HG03354 (cell line): Measurements from ENCODE around the gene FKTN.
"Not testable (repeated sequence)": the region's sequence is repeated elsewhere in the genome, so short reads cannot be mapped to it uniquely, and the experiment has no call there.

Experiments
- ATAC-seq: cut with Tn5 transposase; IDR thresholded peaks from one replicate; pipeline ENCODE4 v1.9.1; 2021; ENCODE audit warnings: mild to moderate bottlenecking; ENCODE audit not compliant: unreplicated experiment, poor library complexity, severe bottlenecking

The FKTN gene

DNA sequence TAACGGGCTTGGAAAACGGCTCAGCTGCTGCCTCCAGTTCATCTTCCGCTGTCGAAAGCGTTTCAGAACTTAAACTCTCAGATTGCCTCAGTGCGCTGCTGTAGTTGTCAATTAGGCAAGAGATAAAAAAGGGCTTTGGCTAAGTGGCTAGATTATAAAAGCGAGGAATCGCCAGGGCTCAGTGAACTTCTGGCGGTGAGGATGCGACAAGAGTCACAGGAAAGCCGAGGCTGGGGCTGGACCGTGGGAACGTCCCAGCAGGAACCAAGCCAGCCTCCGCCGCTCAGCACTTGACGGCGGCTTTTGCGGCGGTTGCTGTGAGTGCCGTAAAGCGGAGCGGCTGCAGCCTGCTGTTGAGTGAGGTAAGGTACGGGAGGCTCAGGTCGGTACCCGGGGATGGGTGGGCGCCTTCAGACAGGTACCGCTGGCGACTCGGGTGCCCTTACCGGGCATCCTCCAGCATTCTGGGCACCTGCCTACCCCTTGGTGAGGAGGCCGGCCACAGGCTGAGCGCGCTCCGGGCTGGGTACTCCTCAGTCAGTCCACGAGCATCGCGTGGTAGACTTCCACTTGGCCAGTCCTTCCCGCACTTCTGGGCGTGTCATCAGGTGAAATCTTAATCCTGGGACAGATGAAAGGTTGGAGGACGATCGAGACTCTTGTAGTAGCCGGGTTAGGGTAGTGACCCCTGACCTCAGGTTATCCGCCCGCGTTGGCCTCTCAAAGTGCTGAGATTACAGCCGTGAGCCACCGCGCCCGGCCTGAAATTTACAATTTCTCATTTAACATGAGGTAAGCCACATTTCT, at the start of gene FKTN:
Gene FKTN, plus strand, starts transcription at position 328 of the 807 bp plus-strand sequence. CDS start 16,902 bp downstream, outside the sequence.
- ATAC-seq = peak; percentile 96

DNA sequence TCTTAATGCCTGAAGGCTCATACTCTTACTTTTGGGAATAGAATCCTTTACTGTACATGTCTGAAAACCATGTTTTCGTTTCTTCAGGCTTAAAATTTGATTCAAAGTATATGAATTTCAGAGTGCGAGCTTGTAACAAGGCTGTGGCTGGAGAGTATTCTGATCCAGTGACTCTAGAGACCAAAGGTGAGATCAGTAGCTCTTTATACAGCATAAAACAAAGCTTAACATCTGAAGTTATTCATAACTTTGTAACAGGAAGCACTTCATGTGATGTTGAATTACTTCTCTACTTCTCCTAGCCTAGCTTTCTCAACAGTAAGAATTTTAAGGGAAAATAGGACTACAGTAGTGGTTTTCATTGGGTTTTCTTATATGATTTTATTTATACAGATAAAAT, 49.4 kb upstream of the FKTN start:
- ATAC-seq = no peak

DNA sequence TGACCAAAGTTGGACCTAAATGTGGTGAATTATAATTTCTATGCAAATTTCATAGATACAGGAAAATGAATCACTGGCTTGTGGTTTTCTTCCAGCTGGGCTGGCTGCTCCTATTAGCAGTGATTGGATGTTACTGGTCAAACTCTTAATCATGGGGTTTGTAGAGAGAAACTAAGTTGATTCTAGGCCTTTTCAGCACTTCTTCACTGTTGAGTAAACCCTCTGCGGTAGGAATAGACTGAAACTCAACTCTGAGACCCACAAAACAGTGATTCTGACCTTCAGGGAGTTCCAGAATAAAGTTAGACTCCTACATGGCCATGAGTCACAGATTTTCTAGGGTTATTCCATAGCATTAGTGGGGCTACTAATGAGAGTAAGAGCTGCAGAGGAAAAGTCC, 47.9 kb upstream of the FKTN start:
- ATAC-seq = peak; percentile 90

GRCh38 chr9:105511446-105511845, 46.5 kb upstream of the FKTN start:
- ATAC-seq = no peak

GRCh38 chr9:105515811-105516413, 42.0 kb upstream of the FKTN start:
- no peak for ATAC-seq

DNA sequence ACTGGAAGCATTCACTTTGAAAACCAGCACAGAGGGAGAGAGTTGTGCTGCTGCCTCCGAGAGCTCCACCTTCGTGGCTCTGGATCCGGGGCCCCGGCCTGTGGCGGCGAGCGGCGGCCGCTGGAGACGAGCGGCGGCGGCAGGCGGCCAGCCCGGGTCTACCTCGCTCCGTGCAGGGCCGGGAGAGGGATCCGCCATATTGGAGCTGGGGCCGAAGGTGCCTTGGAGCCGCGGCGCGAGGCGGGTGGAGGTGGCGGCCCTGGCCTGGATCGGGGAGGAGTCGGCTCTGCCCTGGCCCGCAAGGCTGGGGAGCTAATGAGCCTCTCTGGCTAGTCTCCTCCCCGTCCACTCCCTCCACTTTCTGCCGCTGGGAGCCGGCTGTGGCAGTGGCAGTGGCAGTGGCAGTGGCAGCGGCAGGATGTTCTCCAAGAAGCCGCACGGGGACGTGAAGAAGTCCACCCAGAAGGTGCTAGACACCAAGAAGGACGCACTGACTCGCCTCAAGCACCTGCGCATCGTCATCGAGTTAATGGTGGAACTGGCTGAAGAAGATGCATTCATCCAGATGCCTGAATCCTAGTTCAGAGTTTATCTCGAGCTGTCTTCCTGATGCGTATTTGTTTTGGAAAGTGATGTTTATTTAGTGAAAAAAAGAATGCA, 38.1 kb upstream of the FKTN start:
- ATAC-seq = peak; percentile 84

DNA sequence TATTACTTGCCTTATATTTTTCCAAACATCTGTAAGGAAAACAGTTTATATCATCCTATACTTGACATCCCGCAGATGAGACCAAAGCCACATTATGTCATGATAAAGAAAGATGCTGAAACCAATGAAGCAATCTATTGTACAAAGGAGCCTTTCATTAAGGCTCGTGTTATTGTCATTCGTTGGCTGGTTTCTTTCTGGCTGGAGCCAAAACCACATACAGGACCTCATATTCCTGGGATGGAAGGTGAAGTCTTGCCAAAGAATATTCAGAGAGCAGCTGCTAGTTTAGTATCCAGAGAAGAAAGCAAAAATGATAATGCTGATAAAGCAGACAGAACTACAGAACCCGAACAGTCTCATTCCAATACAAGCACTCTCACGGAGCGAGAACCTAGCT, 36.9 kb upstream of the FKTN start:
- ATAC-seq = not testable (repeated sequence)

GRCh38 chr9:105522618-105523385, 35.1 kb upstream of the FKTN start:
- ATAC-seq = peak; percentile 61

GRCh38 chr9:105531530-105531929, 26.4 kb upstream of the FKTN start:
- ATAC-seq = no peak

DNA sequence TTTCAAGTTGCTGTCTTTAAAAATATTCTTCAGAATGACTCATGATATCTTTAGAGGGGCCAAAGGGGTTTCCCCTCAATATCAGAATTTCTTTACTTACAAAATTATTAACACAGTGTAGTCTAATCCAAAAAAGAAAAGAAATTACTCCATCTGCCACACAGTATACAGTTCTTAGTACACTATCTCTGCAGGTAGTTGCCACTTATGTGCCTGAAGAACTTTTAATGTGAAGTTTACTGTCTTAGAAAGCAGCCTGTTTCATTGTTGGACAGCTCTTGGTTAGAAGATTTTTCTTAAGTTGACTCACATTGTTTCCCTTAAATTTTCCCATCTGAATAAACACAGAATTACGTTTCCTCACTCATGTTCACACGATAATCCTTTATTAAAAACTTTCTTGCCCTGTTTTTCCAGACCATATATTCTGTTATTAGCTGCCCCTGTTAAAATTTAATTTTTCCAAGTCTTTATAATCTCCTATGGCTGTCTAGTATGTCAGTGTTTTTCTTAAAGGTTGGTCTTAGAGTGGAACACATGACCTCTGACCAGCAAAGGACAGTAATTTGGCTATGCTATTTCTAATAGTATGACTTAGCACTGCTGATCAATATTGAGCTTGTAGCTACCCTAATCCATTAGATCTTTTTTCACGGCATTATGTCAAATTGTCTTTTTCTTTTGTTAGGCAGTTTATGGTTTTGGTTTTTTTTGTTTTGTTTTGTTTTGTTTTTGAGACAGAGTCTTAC, 21.8 kb upstream of the FKTN start:
- ATAC-seq = peak; percentile 72

GRCh38 chr9:105539452-105539851, 18.5 kb upstream of the FKTN start:
- no peak for ATAC-seq

- peak; percentile 90 for ATAC-seq
Observed at GRCh38 chr9:105541838-105542237, 16.1 kb upstream of the FKTN start.

DNA sequence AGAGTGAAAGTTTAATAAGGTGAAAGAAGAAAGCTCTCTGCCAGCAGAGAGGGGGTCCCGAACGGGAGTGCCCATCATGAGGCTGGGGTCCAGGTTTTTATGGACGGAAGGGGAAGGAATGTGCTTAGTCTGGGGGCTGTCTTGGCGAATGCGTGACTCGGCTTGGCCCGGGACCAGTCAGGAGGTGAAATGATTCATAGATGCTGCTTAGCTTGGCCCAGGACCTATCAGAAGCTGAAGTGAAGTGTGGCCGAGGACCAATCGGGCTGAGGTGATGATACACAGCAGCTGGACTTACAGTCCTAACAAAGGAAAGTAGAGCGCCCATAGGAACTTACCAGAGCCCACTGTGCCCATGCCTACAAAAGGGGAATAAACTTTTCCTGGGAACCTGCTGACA, 3.9 kb upstream of the FKTN start:
- ATAC-seq = no peak

DNA sequence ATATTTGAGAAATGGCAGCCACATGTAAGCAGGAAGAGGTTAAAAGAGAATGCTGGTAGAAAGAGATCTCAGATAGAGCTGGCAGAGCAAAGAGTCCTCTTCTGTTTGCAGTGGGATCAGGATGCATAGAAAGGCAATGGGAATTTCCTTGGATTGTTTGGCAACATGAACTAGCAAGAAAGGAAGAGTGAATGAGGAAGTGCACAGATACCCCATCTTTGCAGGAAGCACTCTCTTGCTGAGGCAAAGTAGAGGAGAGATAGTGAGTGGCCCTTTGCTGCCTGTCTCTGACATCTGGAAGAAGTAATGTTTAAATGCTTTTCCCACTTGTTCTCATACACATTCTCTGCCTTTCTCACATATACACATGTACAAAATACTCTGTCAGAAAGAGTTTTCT, 14.5 kb downstream of the FKTN start:
- ATAC-seq = no peak

DNA sequence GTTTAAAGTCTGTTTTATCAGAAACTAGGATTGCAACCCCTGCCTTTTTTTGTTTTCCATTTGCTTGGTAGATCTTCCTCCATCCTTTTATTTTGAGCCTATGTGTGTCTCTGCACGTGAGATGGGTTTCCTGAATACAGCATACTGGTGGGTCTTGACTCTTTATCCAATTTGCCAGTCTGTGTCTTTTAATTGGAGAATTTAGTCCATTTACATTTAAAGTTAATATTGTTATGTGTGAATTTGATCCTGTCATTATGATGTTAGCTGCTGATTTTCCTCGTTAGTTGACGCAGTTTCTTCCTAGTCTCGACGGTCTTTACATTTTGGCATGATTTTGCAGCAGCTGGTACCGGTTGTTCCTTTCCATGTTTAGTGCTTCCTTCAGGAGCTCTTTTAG, 22.0 kb downstream of the FKTN start:
- not testable (repeated sequence) for ATAC-seq

- not testable (repeated sequence) for ATAC-seq
Observed at GRCh38 chr9:105581550-105581949, 23.6 kb downstream of the FKTN start.

- no peak for ATAC-seq
Observed at GRCh38 chr9:105593145-105593544, 35.2 kb downstream of the FKTN start.

- ATAC-seq = peak; percentile 89
Observed at GRCh38 chr9:105608721-105609598, 51.0 kb downstream of the FKTN start.
